Kidney epithelial cell (primary cell): Measurements from ENCODE around the gene LCK. TPM values are rescaled to one million over a fixed set of nuclear protein-coding genes. Genes with fewer than 3 reads are reported as not detected.

Experiments
- DNase-seq: peaks from one replicate; pipeline ENCODE4 v3.0.0-alpha.2; 2010; ENCODE audit warnings: low read depth
- H3K27me3 ChIP-seq: 2 replicates; pipeline ENCODE4 v1.6.0; 2011; ENCODE audit warnings: low read length; ENCODE audit not compliant: control insufficient read depth, insufficient read depth
- H3K36me3 ChIP-seq: 2 replicates; pipeline ENCODE4 v1.5.1; 2011; ENCODE audit warnings: low read length; ENCODE audit not compliant: control insufficient read depth, insufficient read depth
- H3K4me3 ChIP-seq: 2 replicates; pipeline ENCODE4 v1.5.1; 2011; ENCODE audit warnings: low read depth, mild to moderate bottlenecking, control low read depth, low read length
- total RNA-seq: library from RNA; depleted of rRNA; stranded (reverse); fragments of >200 nt; gene quantifications from 2 replicates; pipeline ENCODE4 v1.2.3, GENCODE V29; 2015
- TF ChIP-seq, protein P1 (sequence below): IDR thresholded peaks from 2 replicates; pipeline ENCODE4 v1.5.1; 2011; ENCODE audit warnings: mild to moderate bottlenecking, moderate library complexity, low read length, control low read depth, inconsistent platforms; ENCODE audit not compliant: insufficient read depth, poor library complexity, severe bottlenecking

The LCK gene
- total RNA-seq, 1 donor from 2014 or later = 6.2 TPM

DNA sequence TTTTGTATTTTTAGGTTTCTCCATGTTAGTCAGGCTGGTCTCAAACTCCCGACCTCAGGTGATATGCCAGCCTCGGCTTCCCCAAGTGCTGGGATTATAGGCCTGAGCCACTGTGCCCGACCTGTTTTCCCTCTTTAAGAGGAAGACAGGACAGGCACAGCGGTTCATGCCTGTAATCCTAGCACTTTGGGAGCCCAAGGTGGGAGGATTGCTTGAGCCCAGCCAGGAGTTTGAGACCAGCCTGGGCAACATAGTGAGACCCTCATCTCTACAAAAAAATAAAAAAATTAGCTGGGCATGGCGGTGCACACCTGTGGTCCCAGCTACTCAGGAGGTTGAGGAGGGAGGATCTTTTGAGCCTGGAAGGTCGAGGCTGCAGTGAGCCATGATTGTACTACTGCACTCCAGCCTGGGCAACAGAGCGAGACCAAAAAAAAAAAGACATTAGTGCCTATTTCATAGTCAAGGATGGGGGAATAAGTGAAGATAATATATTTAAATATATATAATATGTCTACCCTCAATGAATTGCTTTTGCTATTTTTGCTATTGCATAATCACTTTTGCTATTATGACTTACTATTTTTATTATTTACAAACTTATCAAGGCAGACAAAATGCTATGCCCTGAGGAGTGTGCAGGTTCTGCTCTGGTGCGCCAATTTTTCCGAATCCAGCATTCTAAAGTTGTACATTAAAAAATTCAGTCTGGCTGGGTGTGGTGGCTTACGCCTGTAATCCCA lies 67.2 kb downstream of the LCK start:
- no peaks in the 10 kb centered on the region for H3K36me3 ChIP-seq
- H3K27me3 ChIP-seq = no peaks in the 10 kb centered on the region
- DNase-seq = no peak
- TF ChIP-seq, protein P1, sequence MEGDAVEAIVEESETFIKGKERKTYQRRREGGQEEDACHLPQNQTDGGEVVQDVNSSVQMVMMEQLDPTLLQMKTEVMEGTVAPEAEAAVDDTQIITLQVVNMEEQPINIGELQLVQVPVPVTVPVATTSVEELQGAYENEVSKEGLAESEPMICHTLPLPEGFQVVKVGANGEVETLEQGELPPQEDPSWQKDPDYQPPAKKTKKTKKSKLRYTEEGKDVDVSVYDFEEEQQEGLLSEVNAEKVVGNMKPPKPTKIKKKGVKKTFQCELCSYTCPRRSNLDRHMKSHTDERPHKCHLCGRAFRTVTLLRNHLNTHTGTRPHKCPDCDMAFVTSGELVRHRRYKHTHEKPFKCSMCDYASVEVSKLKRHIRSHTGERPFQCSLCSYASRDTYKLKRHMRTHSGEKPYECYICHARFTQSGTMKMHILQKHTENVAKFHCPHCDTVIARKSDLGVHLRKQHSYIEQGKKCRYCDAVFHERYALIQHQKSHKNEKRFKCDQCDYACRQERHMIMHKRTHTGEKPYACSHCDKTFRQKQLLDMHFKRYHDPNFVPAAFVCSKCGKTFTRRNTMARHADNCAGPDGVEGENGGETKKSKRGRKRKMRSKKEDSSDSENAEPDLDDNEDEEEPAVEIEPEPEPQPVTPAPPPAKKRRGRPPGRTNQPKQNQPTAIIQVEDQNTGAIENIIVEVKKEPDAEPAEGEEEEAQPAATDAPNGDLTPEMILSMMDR = no peak
- H3K4me3 ChIP-seq = no peak overlapping the region

DNA sequence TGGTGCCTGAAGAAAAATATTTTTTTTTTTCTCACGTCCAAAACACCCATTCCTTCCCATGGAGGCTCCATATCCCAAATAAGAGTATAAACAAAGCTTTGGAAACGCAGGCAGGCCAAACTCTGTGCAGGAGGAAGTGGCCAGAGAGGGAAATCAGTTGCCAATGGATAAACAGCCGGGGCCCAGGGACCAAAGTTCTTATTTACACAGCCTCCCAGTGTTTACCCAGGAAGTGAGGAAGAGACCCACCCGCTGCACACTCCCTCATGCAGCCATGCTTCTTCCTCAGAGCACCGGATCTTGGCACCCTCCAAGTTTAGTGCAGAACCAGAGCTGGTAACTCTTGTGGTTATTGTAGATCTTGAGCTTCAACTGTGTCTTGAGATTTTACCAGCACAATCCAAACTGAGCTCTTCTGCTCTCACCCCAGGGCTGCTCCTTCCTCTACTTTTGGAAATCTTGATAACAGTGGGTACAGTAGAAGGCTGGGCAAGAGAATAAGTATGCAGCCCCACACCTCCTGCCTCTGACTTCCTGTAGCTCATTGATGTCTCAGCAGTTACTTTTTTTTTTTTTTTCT lies 70.7 kb downstream of the LCK start:
- no peak for DNase-seq
- Histone ChIP-seq H3K27me3 (no peaks in the 10 kb centered on the region), H3K4me3 (no peak overlapping the region), H3K36me3 (no peaks in the 10 kb centered on the region)
- TF ChIP-seq, protein P1 = no peak

DNA sequence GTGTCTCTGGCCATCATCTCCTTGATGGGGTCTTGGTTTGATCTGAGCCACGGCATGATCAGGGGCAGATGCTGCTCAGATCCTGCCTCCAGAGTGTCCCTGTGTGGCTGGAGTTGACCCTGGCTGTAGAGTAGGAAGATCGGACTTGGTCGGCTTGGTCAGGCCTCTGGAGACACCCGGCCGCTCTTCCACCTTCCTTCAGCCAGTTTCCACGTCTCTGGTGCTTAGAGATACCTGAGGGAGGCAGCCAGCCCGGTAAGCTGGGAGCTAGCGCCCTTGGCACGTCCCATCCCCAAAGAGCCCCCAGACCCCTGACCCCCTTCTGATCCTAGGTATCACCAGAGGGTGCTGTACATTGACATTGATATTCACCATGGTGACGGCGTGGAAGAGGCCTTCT lies 76.1 kb downstream of the LCK start:
- Histone ChIP-seq H3K4me3 (no peak overlapping the region), H3K36me3 (peaks cover 2% of the 10 kb centered on the region), H3K27me3 (no peaks in the 10 kb centered on the region)
- TF ChIP-seq, protein P1 = no peak
- no peak for DNase-seq

DNA sequence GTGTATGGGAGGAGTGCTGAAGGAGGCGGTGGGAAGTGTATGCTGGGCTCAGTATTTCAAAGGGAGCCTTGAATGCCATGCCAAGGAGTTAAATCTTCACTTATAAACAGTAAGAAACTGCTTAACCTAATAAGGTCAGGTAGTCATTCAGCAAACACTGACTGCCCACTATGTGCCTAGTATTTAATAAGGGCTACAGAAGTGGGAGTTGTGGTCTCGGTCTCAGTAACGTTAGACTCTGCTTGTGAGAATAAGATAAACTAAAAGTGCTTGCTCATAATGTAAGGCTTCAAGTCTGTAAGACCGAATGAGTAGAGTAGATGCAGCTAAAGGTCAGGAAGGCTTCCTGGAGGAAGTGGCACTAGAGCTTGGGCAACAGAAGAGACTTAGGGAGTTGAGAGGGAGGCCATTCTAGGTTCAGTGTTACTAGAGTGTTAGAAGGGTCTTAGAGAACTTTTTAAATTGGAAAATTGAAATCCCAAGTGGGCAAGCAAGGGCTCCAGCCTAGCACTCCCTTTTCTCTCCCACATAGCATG lies 78.9 kb downstream of the LCK start:
- no peak for DNase-seq
- peaks cover 4% of the 10 kb centered on the region for H3K36me3 ChIP-seq
- no peaks in the 10 kb centered on the region for H3K27me3 ChIP-seq
- no peak overlapping the region for H3K4me3 ChIP-seq
- TF ChIP-seq, protein P1 = no peak

DNA sequence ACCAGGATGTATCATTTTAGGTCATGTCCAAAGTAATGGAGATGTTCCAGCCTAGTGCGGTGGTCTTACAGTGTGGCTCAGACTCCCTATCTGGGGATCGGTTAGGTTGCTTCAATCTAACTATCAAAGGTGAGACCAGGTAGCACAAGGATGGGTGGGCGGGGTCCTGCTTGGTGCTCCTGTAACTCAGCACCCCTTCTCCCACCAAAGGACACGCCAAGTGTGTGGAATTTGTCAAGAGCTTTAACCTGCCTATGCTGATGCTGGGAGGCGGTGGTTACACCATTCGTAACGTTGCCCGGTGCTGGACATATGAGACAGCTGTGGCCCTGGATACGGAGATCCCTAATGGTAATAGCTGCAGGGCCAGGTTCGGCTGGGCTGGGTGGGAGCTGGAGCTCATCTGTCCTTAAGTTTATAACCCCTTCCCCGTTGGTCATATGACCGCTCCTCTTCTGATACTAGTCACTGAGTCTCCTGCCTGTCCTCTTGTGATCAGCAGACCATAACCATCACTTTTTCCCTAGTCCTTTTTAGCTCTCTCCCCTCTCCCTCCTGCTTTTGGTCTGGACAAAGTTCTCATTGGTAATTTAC lies 79.6 kb downstream of the LCK start:
- TF ChIP-seq, protein P1 = no peak
- Histone ChIP-seq H3K36me3 (peaks cover 4% of the 10 kb centered on the region), H3K27me3 (no peaks in the 10 kb centered on the region), H3K4me3 (no peak overlapping the region)
- no peak for DNase-seq
